Smooth muscle cell (in vitro differentiated cells): ENCODE data around the gene CDC14A. TPM values are rescaled to one million over a fixed set of nuclear protein-coding genes. Genes with fewer than 3 reads are reported as not detected.

Source experiments
- DNase-seq: peaks from one replicate; lab custom pipeline; 2025; ENCODE audit not compliant: unreplicated experiment; lab: John Stamatoyannopoulos, UW
- H2AFZ ChIP-seq: fragments of 200-600 bp; sonication (generic); 2 replicates; pipeline ENCODE4 v1.6.0; 2016; ENCODE audit warnings: antibody characterized with exemption, low read depth, mild to moderate bottlenecking
- H3F3A ChIP-seq: fragments of 200-600 bp; sonication (generic); 2 replicates; pipeline ENCODE4 v1.6.0; 2017; ENCODE audit warnings: antibody characterized with exemption, low read depth
- H3K27ac ChIP-seq: fragments of 200-600 bp; sonication (generic); 2 replicates; pipeline ENCODE4 v1.5.1; 2016; ENCODE audit warnings: low read depth, mild to moderate bottlenecking
- H3K27me3 ChIP-seq: fragments of 200-600 bp; sonication (generic); 2 replicates; pipeline ENCODE4 v1.6.1; 2016; ENCODE audit warnings: low read depth, mild to moderate bottlenecking
- H3K36me3 ChIP-seq: fragments of 200-600 bp; sonication (generic); 2 replicates; pipeline ENCODE4 v1.5.1; 2016; ENCODE audit warnings: low read depth
- H3K4me1 ChIP-seq: fragments of 200-600 bp; sonication (generic); 2 replicates; pipeline ENCODE4 v1.5.1; 2016; ENCODE audit warnings: low read depth
- H3K4me2 ChIP-seq: fragments of 200-600 bp; sonication (generic); 2 replicates; pipeline ENCODE4 v1.6.0; 2016; ENCODE audit warnings: mild to moderate bottlenecking
- H3K4me3 ChIP-seq: fragments of 200-600 bp; sonication (generic); 2 replicates; pipeline ENCODE4 v1.5.1; 2016; ENCODE audit warnings: mild to moderate bottlenecking
- H3K79me2 ChIP-seq: fragments of 200-600 bp; sonication (generic); 2 replicates; pipeline ENCODE4 v1.6.0; 2016; ENCODE audit warnings: low read depth, mild to moderate bottlenecking
- H3K9ac ChIP-seq: fragments of 200-600 bp; sonication (generic); 2 replicates; pipeline ENCODE4 v1.6.0; 2016; ENCODE audit warnings: low read depth
- H3K9me3 ChIP-seq: fragments of 200-600 bp; sonication (generic); replicated peaks from 2 replicates; pipeline ENCODE4 v1.5.1; 2016; ENCODE audit warnings: low read depth
- H4K20me1 ChIP-seq: fragments of 200-600 bp; sonication (generic); 2 replicates; pipeline ENCODE4 v1.6.0; 2016; ENCODE audit warnings: low read depth
- CTCF ChIP-seq: fragments of 200-600 bp; sonication (generic); IDR thresholded peaks from 2 replicates; pipeline ENCODE4 v1.5.1; 2017; ENCODE audit warnings: borderline replicate concordance, mild to moderate bottlenecking, antibody characterized with exemption; ENCODE audit not compliant: insufficient read depth, poor library complexity, severe bottlenecking
- WGBS: methylation state at CpG from one replicate; pipeline ENCODE4 v1.1.7; 2016; ENCODE audit warnings: low lambda C conversion rate; 5-methylcytosine and 5-hydroxymethylcytosine counted together
- polyA plus RNA-seq: library from polyadenylated mRNA; unstranded; fragments of >200 nt; fragmentation: Nextera tagmentation; extraction: Ambion mirVana; gene quantifications from 2 replicates; pipeline ENCODE4 v1.2.1, GENCODE V29; 2016
- total RNA-seq: library from RNA; depleted of rRNA; stranded (reverse); fragments of >200 nt; gene quantifications from 2 replicates; pipeline ENCODE4 v1.2.3, GENCODE V29; 2014

CDC14A gene
- total and polyA plus RNA-seq, 2 experiments from 2014 or later = 2.8 to 15.9 TPM

DNA sequence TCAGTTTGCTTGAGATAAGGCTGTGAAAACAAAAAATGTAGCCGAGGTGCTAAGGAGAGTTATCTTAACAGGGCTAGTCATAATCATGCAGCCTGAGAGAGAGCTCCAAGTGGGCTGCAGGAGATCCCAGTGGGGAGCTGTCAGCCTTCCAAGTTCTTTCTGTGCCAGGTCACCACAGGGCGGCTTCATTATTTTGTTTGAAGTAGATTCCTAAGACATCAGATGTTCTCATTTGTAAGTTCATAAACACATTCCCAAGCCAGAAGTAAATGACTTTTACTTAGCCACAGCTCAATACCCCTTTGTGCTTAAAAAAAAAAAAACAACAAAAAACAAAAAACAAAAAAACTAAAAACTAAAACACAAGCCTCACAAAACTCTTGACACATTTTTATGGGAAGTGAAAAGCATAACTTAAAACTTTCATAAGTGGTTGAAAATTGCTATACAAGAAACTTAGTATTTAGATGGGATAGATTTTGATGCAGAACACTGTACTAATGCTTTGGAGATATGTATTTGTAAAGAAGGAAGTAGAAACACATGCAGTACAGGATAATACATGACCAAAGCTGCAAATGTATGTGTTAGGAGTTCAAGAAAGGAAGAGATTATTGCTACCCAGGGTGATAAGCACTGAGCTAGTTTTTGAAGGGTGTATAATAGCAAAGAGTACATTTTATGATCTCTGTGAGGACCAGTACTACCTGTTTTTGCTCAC is 8.6 kb downstream of the CDC14A start:
- Histone ChIP-seq H3K4me3 (no peak overlapping the region), H3K27ac (peak overlapping the region; percentile 19), H3K36me3 (peaks cover 5% of the 10 kb centered on the region), H3K4me1 (peaks cover 18% of the 10 kb centered on the region), H3K79me2 (peaks cover 71% of the 10 kb centered on the region), H3K9ac (no peak overlapping the region), H3F3A (no peaks in the 10 kb centered on the region), H3K27me3 (no peaks in the 10 kb centered on the region), H3K9me3 (no peaks in the 10 kb centered on the region), H2AFZ (no peak overlapping the region), H4K20me1 (peaks cover 22% of the 10 kb centered on the region), H3K4me2 (no peak overlapping the region)
- WGBS = 31% methylated on average over 2 of the region's 2 CpGs
- DNase-seq = no peak
- TF ChIP-seq CTCF = no peak

GRCh38 chr1:100361511-100362089 is 9.3 kb downstream of the CDC14A start:
- H3K79me2 ChIP-seq = peaks cover 70% of the 10 kb centered on the region

DNA sequence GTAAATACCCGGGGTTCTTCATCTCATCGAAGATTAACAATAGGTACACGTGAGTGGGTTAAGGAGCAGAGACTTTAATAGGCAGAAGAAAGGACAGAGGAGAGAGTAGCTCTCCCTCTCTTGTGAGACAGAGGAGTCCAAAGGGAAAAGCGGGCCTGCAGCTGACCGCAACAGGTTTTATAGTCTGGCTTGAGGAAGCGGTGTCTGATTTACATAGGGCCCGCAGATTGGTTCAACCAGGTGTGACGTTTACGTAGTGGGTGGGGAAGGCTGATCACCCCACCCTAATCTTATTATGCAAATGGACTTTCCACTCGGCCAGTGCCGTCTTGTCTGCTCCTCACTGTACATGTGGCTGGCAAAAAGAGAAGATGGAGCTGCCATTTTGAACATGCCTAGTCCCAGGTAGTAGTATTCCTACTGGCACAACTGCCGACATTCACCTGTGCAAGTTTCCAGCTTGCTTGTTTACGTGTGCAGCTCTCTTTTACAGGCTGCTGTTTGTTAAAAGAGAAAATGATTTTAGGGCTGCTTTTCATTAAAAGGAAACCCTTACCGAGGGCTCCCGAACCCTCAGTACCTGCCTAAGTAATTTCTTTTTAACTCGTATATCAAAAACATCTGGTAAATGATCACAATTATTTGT is 10.6 kb downstream of the CDC14A start:
- Histone ChIP-seq H3K4me2 (no peak overlapping the region), H3K4me3 (no peak overlapping the region), H3K27ac (no peak overlapping the region), H3K9ac (no peak overlapping the region), H3K36me3 (peaks cover 5% of the 10 kb centered on the region), H3K79me2 (peaks cover 71% of the 10 kb centered on the region), H3F3A (no peaks in the 10 kb centered on the region), H3K9me3 (no peaks in the 10 kb centered on the region), H2AFZ (no peak overlapping the region), H3K27me3 (no peaks in the 10 kb centered on the region), H3K4me1 (peaks cover 18% of the 10 kb centered on the region), H4K20me1 (peaks cover 23% of the 10 kb centered on the region)
- DNase-seq = no peak
- TF ChIP-seq CTCF = no peak
- WGBS = 94% methylated on average over 16 of the region's 16 CpGs

More at GRCh38 chr1:100361511-100362089, 9.3 kb downstream of the CDC14A start:
- Histone ChIP-seq H3K4me1 (peaks cover 18% of the 10 kb centered on the region), H3K27me3 (no peaks in the 10 kb centered on the region), H3K9me3 (no peaks in the 10 kb centered on the region), H3K4me3 (no peak overlapping the region), H2AFZ (no peak overlapping the region), H3K36me3 (peaks cover 5% of the 10 kb centered on the region), H3K4me2 (no peak overlapping the region), H4K20me1 (peaks cover 24% of the 10 kb centered on the region), H3K27ac (no peak overlapping the region), H3K9ac (no peak overlapping the region), H3F3A (no peaks in the 10 kb centered on the region)
- DNase-seq = no peak
- 91% methylated on average over 5 of the region's 5 CpGs for WGBS
- no peak for TF ChIP-seq CTCF
